Raji (cell line): ENCODE data around the gene PRKAR1B.

Source experiments
- POLR2A ChIP-seq: IDR thresholded peaks from 2 replicates; pipeline ENCODE4 v1.6.1; 2011; ENCODE audit warnings: low read depth, low read length, control low read depth; ENCODE audit not compliant: insufficient read depth

Gene PRKAR1B

DNA sequence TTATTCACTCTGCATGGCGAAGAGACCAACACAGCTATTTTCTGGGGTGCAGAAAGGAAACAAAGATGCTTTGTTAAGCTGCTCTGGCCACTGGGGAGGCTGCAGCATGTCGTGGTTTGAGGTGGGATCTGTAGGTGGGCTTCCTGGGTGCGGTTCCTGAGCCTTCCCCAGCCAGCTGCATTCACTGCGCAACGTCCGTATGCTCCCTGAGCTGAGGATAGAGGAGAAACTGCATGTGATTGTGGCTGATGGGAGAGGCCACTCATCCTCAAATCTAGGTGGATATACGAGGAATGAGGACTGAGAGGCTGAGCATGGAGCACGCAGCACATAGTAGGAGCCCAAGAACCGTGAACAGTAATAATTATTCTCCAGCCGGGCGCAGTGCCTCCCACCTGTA, 10.4 kb downstream of the PRKAR1B start:
- no peak for TF ChIP-seq POLR2A

DNA sequence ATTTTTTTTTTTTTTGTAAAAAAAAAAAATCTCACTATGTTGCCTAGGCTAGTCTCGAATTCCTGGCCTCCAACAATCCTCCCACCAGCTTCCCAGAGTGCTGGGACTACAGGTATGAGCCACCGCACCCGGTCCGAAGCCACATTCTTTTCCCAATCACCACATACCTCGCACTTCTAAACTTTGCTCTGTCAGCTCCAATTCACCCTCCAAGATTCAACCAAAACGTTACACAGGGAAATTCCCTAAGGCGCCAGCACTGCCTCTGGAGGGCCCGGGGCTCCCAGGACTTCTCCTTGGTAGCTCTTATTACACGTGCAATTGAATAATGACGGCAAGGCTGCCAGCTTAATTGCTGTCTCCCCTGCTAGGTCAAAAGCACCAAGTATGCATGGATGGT, 10.9 kb downstream of the PRKAR1B start:
- no peak for TF ChIP-seq POLR2A

DNA sequence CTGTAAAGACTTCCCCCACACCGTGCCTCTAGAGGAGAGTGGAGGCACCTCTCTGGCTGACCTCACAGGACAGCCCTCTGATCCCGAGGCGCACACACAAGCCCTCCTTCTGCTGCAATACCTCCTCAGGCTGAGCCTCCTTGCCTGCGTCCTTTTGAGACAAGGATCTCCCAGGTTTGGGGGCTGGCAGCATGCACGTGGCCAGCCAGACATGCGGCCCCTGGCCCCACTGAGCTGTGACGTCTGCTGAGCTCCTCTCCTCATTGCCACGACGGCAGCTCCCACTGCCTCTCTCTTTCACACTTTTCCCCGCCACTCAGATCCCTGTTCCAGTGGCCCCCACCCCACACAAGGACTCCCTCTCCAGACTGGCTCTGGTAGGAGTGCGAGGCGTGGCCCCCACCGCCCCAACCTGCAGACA, 12.8 kb downstream of the PRKAR1B start:
- TF ChIP-seq POLR2A = no peak

DNA sequence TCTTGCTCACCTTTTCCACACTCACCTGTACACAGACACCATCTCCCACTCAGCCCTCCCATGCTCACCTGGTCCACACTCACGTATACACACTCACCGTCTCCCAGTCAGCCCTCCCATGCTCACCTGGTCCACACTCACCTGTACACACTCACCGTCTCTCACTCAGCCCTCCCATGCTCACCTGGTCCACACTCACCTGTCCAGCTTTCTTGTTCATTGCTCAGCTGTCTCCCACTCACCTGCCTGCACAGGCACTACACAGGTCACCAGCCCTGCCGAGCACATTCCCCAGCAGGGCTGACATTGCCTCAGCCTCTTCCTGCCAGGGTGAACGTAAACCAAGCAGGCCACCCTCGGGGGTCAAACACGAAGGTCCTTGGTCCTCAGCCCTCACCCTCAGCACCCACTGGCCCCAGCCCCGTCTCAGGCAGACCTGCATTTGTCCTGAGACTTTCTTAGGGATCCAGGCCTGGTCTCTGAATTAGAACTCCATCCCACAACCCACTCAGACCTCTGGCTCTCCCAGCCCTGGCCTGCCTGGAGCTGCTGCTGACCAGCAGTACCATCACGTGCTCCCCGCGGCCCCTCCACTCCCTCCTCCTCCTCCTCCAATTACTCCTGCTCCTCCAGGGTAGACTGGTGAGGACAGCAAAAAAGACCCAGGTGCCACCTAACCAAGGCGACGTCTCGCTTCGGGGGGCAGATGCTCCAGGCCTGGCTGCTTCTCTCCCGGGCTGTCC, 13.4 kb downstream of the PRKAR1B start:
- no peak for TF ChIP-seq POLR2A

DNA sequence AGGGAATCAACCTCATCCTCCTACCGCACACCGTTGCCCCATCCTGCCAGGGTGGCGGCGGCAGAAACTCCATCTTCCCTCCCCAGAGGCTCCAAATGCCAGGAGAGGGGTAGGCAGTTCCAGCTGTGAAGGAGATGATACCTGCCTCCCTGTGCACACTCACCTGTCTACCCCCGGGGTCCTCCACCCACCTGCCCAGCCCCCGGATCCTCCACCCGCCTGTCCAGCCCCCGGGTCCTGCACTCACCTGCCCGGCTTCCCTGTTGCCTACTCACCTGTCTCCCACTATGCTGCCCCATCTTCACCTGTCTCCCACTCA, 14.0 kb downstream of the PRKAR1B start:
- TF ChIP-seq POLR2A = no peak

DNA sequence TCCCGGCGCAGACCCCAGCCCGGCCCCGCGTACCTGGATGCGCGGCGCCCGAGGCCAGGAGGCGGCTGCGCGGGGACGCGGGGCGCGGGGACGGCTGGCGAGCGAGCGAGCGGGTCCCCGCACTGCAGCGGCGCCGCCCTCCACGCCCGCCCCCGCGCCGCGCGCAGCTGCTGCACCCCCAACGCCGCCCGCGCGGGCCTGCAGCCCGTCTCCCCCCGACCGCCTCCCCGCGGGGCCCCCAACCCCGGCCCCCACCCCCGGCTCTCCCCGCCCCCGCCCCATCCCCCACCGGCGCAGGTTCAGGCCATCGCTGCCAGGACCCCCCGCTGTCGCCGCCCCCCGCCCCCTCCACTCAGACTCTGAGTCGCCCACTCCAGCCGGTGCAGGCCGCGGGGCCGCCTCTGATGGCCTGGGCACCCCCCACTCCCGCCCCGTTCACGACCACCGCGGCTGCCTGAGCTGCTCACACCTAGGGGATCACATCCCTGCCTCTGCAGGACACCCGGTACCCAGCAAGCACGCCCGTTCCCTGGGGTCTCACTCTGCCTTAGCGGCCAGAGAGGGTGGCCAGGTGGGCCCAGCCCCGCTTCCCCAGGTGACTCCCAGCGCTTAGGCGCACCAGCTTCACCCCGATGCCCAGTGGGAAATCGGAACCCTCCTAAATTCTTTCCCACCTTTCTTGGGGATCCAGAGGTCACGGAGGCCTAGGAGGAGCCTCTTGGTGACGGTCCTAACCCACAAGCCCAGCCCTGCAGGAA, 14.5 kb downstream of the PRKAR1B start:
- no peak for TF ChIP-seq POLR2A

DNA sequence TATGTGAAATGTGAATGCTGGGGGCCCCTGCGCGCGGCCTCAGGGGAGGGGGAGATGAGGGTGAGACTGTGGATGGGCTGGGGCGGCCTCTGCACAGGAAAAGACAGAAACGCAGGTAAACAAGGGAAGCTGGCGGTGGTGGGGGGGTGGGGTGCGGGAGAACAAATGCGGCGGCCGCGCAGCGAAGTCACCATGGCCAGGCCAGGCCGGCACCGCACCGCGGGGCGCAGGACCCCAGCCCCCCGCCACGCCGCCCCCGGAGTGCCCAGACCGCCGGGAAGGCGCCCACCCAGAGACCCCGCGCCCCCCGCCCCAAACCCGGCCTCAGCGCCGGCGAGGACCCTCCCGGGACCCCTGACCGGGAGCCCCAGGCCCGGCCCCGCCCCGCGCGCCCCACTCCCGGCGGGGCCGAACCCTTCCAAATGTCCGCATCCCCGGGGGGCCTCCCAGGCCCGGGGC, 15.1 kb downstream of the PRKAR1B start:
- no peak for TF ChIP-seq POLR2A

DNA sequence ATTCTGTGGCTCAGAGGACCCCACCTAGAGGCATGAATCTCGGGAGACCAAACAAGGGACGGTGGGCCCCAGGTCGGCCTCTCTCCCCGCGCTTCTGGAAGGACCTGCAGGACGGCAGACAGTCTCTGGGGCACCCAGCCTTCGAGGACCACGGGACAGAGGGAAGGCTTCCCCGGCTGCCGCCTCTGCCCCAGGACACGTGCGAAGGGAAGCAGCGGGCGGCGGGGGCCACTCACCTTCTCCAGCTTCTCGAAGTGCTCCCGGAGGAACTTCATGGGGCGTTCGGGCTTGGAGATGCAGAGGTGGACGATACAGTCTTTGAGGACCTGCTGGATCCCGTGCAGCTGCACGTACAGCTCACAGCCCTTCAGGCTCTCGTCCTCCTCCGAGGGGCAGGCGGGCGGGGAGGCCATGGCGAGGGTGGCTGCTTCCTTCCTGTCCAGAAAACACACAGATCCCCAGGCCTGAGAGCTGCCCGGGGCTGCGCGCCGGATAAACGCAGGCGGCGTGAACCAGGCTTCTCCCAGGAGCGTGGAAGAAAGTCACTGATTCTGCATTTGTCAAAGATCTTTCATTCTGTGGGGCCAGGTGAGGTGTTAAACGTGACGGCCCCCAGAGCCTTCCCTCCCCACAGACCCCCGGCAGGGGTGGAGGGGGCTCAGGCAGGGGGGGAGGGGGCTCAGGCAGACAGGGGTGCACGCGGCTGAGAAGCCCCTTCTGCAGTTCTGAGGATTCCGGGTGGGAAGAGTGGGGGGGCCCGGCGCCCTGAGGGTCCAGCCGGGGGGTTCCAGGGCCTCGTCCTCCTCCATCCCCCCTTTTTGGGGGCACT, 15.8 kb downstream of the PRKAR1B start:
- no peak for TF ChIP-seq POLR2A

DNA sequence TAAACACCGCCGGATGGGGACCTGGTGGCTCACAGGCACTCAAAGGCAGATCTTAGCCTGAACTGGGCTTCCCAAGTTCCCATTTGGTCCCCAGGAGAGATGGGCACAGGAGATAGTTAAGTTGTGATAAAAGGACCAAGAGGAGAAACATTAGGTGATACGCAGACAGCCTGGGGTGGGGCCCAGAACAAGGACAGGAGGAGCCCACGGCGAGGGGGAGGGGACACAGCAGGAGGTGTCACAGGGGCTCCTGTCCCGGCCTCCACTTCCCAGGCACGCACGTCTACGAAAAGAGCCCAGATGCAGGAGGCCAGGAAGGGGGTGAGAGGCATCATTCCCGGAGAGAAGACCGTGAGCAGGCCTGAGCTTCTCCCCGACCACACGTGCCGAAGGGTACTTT, 16.9 kb downstream of the PRKAR1B start:
- no peak for TF ChIP-seq POLR2A

DNA sequence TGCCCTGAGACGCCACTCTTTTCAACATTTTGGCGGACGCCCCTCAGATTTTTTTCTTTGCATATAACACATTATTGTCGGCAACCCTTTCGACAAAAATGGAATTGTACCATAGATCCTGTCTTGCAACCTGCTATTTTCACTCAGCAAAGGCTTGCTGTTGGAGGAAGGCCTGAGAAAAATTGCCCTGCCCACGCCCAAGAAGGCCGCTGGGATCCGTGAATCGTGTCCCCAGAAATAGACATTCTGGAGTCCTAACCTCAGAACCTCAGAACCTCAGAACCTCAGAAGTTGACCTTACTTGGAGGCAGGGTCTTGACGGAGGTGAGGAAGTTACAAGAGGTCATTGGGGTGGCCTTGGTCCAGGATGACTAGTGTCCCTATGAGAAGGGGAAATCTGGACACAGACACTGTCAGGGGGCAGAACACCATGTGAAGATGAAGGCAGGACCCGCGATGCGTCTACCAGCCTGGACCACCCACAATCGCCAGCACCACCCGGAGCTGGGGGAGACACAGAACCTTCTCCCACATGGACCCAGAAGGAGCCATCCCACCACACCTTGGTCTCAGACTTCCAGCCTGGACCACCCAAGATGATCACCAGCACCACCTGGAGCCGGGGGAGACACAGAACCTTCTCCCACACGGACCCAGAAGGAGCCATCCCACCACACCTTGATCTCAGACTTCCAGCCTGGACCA, 19.6 kb downstream of the PRKAR1B start:
- no peak for TF ChIP-seq POLR2A

DNA sequence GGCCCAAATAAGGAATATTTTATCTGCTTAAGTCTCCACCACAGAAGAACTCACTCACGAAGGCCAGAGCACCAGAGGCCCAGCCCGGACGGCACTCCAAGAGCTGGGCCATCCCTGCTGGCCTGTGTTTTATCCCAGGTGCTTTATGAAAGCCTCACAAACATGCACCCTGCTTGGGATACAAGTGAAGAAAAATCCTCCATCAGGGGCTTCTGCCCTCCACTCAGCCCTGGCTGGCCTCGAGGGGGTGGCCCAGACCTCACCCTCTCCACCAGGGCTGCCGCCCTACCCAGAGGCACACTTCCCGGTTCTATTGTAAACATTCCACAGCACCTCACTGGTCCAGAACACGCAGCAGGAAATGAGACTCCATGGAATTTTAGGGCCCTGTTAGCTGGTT, 20.4 kb downstream of the PRKAR1B start:
- no peak for TF ChIP-seq POLR2A

DNA sequence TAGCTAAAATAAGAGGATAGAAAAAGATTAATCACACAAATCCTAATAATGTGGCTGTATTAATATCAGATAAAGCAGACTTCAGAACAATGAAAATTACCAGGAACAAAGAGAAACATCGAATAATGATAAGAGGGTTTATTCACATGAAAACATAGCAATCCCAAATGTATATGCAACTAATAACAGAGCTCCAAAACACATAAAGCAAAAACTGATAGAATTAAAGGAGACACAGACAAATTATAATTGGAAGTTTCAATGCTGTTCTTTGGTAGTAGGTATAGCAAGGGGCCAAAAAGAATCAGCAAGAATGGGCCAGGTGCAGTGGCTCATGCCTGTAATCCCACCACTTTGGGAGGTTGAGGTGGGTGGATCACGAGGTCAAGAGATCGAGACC, 24.0 kb downstream of the PRKAR1B start:
- no peak for TF ChIP-seq POLR2A

DNA sequence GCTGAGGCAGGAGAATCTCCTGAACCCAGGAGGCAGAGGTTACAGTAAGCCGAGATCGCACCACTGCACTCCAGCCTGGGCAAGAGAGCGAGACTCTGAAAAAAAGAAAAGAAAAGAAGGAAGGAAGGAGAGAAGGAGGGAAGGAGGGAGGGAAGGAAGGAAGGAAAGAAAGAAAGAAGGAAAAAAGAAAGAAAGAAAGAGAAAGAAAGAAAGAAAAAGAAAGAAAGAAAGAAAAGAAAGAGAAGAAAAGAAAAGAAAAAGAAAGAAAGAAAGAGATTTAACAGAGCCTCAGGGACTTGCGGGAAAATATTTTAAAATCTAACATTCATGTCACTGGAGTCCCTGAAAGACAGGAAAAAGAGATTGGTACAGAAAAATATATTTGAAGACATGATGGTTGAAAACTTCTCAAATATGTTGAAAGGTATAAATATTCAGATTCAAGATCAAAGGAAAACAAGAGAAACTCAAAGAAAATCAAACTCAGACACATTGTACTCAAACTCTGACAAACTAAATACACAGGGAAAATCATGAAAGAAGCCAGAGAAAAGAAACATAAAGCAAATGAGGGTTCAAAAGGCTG, 25.9 kb downstream of the PRKAR1B start:
- no peak for TF ChIP-seq POLR2A

DNA sequence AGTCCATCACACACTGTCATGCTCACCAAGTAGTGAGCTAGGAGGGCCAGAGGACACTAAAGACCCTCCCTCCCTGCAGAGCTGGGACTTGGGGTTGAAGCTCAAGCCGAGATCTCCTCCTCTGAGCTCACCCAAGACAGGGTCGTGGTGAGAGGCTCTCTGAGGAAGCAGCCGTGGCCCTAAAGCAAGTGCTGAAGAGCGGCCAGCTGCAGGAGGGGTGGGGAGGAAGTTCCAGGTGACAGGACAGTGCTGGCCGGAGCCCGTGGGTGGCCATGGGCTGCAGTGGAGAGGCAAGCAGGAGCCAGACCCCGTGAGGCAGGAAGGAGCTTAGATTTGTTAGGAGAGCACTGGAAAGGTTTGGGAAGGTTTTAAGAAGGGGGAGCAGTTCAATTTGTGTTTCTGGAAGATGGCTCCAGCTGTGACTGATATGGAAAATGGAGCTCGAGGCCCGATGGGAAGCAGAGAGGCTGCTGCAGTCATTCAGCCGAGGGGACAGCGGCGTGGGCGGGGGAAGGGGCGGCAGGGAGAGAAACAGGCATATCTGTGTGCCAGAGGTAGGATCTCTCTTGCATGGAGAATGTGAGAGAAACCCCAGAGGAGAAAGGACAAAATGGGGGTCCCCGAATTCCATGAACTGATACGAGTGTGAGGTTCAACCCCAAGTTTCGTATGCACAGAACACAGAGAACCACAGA, 27.5 kb downstream of the PRKAR1B start:
- no peak for TF ChIP-seq POLR2A
